Motor neuron (in vitro differentiated cells): ENCODE data around the gene KRT80. TPM values are rescaled to one million over a fixed set of nuclear protein-coding genes. Genes with fewer than 3 reads are reported as not detected.
"Not testable (repeated sequence)": the region's sequence is repeated elsewhere in the genome, so short reads cannot be mapped to it uniquely, and the experiment has no call there.

Source experiments
- ATAC-seq, 8 experiments: fragments of 200-7000 bp; cut with Tn5 transposase; replicated peaks in 6 of 8; 2 replicates each; pipeline ENCODE4 v1.8.0; 2021; ENCODE audit warnings: mild to moderate bottlenecking in 8 of 8, moderate library complexity in 8 of 8
- H3K27ac ChIP-seq, 2 donors: fragments of 250-450 bp; sonication (Bioruptor Pico); 2 replicates each; pipeline ENCODE4 v1.9.0; 2021; ENCODE audit warnings: antibody characterized with exemption in 2 of 2, mild to moderate bottlenecking in 2 of 2, moderate library complexity in 1 of 2
- H3K4me1 ChIP-seq, 2 donors: fragments of 250-450 bp; sonication (Bioruptor Pico); replicated peaks in 1 of 2; 2 replicates each; pipeline ENCODE4 v1.6.1; 2021; ENCODE audit warnings: antibody characterized with exemption in 2 of 2, mild to moderate bottlenecking in 2 of 2, moderate library complexity in 1 of 2
- H3K4me3 ChIP-seq, 5 donors: fragments of 250-450 bp; sonication (Bioruptor Pico); 2 replicates each; pipeline ENCODE4 v1.9.0; 2021; ENCODE audit warnings: antibody characterized with exemption in 5 of 5, mild to moderate bottlenecking in 5 of 5, moderate library complexity in 4 of 5
- WGBS, 10 experiments: fragments of 450-650 bp; shearing (Covaris generic); methylation state at CpG; one replicate each; pipeline ENCODE4 v1.0.0; 2022; 5-methylcytosine and 5-hydroxymethylcytosine counted together
- in situ Hi-C, 9 experiments: fragments of 400-800 bp; cut with MboI; loops; one replicate each; pipeline ENCODE4 v1.15.0; 2021; ENCODE audit warnings: low sequenced_read_pairs in 9 of 9, low pct_unique_long_range_greater_than_20kb in 2 of 9; ENCODE audit not compliant: unreplicated experiment in 9 of 9
- total RNA-seq, 8 experiments: library from RNA; unstranded; fragments of 300-600 nt; gene quantifications; 2 replicates each; pipeline versions ENCODE4 v1.2.3 to v1.2.4, GENCODE V29; 2022

KRT80 gene
- under 1 TPM in 6 of 8 experiments, not detected in 2; 0.14 to 0.85 (median 0.26) TPM for total RNA-seq

DNA sequence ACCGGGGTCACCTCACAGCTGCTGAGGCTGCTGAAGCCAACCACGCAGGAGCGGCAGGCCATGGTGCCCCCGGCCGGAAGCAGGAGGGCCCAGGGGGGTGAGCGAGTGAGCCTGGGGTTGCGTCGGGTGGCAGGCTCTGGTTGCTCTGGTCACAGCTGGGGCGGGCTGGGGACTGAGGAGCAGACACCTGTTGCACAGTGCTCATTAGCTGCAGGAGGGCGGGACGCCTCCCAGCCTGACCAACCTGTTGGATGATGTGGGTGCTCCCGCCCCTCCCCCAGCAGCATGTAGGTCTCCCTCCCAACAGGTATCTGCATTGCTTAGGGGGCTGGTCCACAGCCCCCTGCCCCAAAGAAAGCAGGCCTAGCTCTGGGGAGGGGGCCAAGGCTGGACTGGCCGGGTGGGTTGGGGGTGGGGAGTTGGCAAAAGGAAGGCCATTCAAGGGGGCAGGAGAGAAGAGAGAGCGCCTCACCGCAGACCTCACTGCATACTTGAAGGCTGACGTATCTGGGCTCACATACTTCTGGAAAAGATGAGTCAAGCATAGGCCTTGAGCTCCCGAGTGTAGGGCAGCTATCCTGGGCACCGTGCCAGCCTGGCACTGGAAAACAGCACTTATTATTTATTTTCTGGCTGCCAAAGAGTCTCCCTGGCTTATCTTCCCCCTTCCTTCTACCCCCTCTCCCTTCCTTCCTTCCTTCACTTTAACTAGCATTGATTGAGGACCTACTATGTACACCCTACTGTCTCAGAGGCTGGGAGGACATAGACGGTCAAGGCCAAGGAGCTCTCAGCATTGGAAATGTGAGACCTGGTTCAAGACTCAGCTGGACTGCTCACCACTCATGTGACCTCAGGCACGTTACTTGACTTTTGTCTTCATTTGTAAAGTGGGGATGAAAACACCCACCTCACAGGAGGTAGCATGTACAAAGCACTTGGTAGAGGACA lies at the start of gene KRT80:
KRT80 (minus strand) TSS at position 174 of the 951 bp plus-strand sequence; CDS start at position 62, 112 bp downstream.
- in situ Hi-C loops: no loop called here

DNA sequence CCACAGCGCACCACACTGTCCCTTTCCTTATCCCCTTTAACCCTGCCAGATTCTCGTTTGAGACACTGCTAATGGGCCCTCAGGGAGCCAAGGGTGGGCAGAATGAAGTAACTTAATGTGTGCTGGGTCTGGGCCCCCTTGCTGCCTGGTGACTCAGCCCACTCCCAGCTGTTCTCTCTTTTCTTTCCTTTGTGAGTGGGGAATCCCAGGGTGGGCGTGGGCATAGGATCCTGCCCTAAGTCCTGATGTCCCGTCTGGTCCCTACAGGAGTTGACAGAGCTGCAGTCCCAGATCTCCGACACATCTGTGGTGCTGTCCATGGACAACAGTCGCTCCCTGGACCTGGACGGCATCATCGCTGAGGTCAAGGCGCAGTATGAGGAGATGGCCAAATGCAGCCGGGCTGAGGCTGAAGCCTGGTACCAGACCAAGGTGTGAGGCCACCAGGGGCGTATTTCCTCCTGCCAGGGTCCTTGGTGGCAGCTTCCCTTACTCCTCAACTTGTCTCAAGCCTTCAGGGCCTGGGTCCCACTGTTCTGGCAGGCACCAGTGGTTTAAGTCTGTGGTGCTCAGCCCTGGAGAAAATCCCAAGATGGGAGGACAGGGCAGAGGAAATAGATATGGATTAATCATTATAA lies 49.5 kb upstream of the KRT80 start:
- in situ Hi-C loops: no loop called here
- Histone ChIP-seq H3K4me1 (no peaks in the 10 kb centered on the region), H3K4me3 (no peak overlapping the region), H3K27ac (no peak overlapping the region)
- peak in 4 of 8 experiments; percentile 35 to 57 (median 47) for ATAC-seq
- WGBS, 10 experiments: 50 to 100% (median 74%) methylated on average over 1 to 8 of the region's 11 CpGs; no CpG with 5 or more reads in 5 of the 10 experiments

More for the DNA sequence above, at the start of gene KRT80:
- Histone ChIP-seq H3K4me3 (no peak within 1 kb of the TSS), H3K27ac (no peak within 1 kb of the TSS), H3K4me1 (peaks cover 0 to 12% of the 10 kb centered on the region in 2 donors)
- peak; percentile 41 to 100 (median 94) for ATAC-seq
- WGBS, 10 experiments: 8 to 100% (median 46%) methylated on average over 1 to 2 of the region's 20 CpGs; no CpG with 5 or more reads in 2 of the 10 experiments

DNA sequence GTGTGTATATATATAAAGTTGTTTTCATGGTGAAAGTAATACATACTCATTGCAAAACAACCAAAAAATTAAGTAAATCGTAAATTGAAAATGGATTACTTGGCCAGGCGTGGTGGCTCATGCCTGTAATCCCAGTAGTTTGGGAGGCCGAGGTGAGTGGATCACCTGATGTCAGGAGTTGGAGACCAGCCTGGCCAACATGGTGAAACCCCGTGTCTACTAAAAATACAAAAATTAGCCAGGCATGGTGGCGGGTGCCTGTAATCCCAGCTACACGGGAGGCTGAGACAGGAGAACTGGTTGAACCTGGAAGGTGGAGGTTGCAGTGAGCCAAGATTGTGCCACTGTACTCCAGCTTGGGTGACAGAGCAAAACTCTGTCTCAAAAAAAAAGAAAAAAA lies 48.4 kb upstream of the KRT80 start:
- in situ Hi-C loops, H3K4me1 ChIP-seq: not testable (repeated sequence)
- 73 to 92% (median 87%) methylated on average over 2 to 6 of the region's 6 CpGs; no CpG with 5 or more reads in 1 of the 10 experiments for WGBS, 10 experiments

DNA sequence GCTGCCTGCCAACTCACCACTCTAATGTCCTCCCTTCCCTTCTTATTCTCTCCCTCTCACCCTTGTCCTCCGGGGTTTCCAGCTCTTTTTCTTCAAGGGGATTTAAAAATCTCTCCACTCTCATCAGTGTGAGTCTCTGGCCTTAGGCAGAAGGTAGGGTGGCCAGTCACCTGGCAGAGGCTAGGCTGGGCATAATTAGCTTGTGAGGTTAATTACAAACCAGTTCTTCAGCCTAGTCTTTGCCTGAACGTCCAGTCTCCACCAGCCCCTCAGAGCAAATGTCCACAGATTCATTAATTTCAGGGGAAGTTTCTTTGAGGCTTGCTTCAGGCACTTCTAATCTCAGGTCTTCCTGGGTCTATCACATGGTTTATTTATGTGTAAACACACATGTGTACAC lies 48.0 kb upstream of the KRT80 start:
- Histone ChIP-seq H3K4me1 (no peaks in the 10 kb centered on the region), H3K4me3 (no peak overlapping the region), H3K27ac (no peak overlapping the region)
- in situ Hi-C loops: no loop called here
- WGBS, 10 experiments: 29 to 62% (median 40%) methylated on average over 1 to 2 of the region's 2 CpGs; no CpG with 5 or more reads in 5 of the 10 experiments
- no peak for ATAC-seq

More for the DNA sequence above, 48.4 kb upstream of the KRT80 start:
- H3K4me3 ChIP-seq, H3K27ac ChIP-seq, ATAC-seq: not testable (repeated sequence)

DNA sequence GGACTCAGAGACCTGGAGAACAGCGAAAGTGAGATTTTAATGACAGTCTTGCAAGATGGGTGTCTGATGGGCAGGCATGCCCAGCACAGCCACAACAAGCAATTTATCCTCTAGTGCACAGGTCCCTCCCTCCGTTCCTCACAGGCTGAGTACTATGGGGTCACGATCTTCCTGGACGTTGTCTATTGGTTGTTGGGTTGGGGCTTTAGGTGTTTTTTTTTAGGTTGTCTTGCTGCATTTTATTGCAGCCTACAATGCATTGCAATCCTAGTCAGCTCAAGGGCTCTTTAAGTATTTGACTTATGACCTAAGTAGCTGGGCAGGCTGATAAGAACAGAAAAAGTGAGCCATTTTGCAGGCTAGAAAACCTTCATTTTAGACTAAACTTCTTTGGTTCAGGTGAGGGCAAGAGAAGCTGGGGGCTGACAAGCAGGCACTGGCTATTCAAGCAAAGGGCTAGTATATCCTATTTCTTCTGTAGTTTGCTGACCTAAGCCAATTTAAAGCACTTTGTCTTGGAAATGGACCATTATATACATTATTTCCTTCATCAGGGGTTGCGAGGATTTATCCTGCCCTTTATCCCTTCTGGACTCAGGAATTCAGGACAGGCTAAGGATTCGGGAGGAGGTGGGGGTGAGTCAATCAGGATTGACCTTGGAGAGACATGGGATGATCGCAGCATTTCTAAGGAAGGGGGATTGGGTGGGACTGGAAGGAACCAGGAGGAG lies 47.3 kb upstream of the KRT80 start:
- Histone ChIP-seq H3K27ac (no peak overlapping the region), H3K4me1 (no peaks in the 10 kb centered on the region), H3K4me3 (no peak overlapping the region)
- no peak for ATAC-seq
- WGBS, 10 experiments: 40 to 100% (median 80%) methylated on average over 1 to 6 of the region's 7 CpGs; no CpG with 5 or more reads in 1 of the 10 experiments
- in situ Hi-C loops: no loop called here

DNA sequence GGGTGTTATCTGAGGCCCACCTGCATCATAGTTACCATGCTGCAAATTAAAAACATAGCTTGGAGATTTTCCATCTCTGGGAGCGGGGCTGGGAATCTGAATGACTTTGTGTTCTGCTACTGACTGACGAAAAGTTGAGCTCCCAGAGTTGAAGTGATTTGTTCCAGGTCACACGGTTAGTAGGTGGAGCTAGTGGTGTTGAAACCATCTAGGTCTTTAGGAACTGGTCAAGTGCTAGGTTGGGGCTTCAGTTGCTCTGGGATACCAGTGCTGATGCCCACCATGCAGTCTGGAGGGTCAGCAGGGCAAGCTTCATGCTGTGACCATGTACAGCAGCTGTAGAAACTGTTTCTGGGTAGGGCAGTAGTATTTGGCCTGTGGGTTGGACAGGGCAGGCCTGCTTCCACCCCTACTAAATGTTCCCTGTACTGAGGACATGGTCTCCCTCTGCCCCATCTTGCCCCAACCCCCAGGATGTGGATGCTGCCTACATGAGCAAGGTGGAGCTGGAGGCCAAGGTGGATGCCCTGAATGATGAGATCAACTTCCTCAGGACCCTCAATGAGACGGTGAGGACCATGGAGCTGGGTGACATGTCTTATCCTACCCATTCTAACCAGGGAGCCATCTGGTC lies 46.5 kb upstream of the KRT80 start:
- 38 to 100% (median 88%) methylated on average over 1 to 2 of the region's 4 CpGs; no CpG with 5 or more reads in 3 of the 10 experiments for WGBS, 10 experiments
- no peaks in the 10 kb centered on the region for H3K4me1 ChIP-seq
- no peak overlapping the region for H3K4me3 ChIP-seq
- no peak overlapping the region for H3K27ac ChIP-seq
- in situ Hi-C loops: no loop called here
- ATAC-seq: no peak

DNA sequence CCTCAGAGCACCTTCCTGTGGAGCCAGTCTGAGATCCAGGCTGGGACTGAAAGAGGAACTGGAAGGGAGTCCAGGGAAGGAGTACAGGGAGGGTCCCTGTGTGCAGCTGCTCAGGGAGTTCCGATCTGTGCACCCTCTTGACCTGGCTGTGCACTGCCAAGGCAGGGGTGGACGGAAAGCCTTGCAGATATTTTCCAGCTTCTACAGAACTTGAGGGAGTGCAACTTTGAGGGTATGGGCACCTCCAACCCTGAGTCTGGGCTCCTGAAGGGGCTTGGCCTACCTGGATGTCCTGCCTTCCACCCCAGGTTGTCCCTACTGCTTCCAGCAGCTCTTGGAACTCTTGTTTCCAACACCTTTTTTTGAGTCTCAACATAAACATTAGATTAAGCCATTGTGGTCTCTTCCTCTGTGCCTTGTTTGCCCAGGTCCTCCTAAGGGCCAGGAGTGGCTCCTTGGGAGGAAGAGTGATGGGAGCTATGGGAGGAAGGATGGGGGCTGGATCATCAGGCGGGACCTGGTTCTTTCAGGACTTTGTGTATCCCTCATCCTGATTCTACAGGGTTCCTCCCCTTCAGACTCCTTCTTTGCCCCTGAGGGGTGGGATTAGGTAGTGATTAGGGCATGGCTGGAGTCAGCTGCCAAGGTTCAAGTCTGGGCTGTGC lies 44.7 kb upstream of the KRT80 start:
- H3K4me3 ChIP-seq: no peak overlapping the region
- no peak for ATAC-seq
- no peaks in the 10 kb centered on the region for H3K4me1 ChIP-seq
- WGBS, 10 experiments: 40 to 100% (median 83%) methylated on average over 1 of the region's 3 CpGs; no CpG with 5 or more reads in 7 of the 10 experiments
- in situ Hi-C loops: no loop called here
- no peak overlapping the region for H3K27ac ChIP-seq

DNA sequence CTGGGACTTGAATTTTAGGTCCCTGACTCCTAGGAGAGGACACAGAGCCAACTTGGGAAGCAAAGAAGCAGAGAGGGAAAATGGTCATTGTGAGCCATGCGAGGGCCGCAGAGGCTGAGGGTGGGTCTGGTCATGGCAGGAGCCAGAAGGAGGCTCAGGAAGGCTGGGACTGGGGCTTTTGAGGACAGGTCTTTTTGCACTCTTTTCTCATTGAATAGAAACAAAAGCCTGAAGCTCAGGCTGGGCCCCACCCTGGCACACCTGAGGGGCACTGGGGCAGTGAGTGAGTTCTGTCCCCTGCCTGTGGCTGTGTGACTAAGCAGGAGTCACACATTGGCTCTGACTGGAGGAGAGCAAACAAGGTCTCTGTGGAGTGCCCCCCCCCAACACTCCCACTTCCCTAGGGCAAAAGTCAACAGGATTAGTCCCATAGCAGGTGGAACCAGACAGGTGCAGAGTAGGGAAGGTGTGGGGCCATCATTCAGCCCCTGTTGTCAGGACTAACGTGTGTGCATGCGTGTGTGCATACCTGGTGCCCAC lies 44.1 kb upstream of the KRT80 start:
- in situ Hi-C loops: no loop called here
- Histone ChIP-seq H3K27ac (no peak overlapping the region), H3K4me1 (no peaks in the 10 kb centered on the region), H3K4me3 (no peak overlapping the region)
- 0 to 100% (median 92%) methylated on average over 1 to 2 of the region's 4 CpGs; no CpG with 5 or more reads in 3 of the 10 experiments for WGBS, 10 experiments
- ATAC-seq: no peak

DNA sequence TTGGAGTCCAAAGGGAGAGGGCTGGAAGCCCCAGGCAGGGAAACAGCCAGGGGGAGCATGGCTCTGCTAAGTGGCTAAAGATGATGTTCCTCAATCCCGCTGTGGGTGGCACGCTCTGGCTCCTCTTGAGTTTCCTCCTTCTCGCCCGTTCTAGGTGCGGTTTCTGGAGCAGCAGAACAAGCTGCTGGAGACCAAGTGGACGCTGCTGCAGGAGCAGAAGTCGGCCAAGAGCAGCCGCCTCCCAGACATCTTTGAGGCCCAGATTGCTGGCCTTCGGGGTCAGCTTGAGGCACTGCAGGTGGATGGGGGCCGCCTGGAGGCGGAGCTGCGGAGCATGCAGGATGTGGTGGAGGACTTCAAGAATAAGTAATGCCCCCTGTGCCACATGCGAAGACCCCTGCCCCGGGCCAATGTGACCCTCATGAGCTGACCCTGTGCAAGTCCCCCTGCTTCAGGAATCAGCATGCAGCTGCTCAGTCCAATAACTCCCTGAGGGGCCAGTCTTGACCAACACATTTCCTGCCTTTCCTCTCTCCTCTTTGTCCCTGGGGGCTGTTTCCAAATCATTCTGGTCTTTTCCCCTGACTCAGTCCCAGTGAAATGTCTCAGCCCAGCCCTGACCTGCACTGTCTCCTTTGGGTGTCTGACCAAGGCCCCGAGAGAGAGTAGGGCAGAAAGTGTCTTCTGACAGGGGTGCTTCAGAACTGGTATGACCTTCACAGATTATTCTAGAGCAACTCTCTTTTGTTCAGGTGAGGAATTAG lies 43.4 kb upstream of the KRT80 start:
- no peak overlapping the region for H3K27ac ChIP-seq
- WGBS, 10 experiments: 30 to 100% (median 75%) methylated on average over 1 to 6 of the region's 15 CpGs; no CpG with 5 or more reads in 3 of the 10 experiments
- ATAC-seq: no peak
- no peak overlapping the region for H3K4me3 ChIP-seq
- in situ Hi-C loops: no loop called here
- H3K4me1 ChIP-seq: no peaks in the 10 kb centered on the region

DNA sequence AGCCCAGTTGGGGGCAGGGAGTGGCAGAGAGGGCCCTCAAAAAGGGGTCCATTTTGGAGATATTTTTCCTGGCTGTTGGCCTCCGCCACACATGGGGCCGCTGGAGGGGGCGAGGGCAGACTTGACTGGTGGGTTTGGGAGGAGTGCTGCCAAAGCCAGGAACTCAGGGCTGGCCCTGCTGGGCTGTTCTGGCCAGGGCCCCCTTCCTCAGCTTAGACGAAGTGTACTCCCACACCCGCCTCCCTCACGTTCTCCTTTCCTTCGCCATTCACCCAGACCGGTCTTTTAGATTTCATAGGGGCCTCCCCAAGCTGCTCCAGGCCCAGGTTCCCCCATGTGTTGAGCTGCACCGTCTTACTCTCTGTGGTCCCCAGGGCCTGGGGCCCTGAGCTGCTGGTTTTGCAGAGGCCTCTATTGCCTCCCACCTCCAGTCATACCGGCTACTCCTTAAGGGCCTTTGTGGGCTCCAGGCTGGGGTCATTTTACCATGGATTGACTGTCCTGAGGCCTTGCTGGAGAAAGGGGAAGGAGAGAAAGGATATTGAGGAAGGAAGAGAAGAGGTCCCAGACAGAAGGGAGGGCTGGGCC lies 42.5 kb upstream of the KRT80 start:
- H3K27ac ChIP-seq: no peak overlapping the region
- no peaks in the 10 kb centered on the region for H3K4me1 ChIP-seq
- no peak for ATAC-seq
- in situ Hi-C loops: no loop called here
- WGBS, 10 experiments: 20 to 100% (median 90%) methylated on average over 1 to 4 of the region's 10 CpGs; no CpG with 5 or more reads in 4 of the 10 experiments
- no peak overlapping the region for H3K4me3 ChIP-seq
